Thoracic aorta (tissue), 2 donors: ENCODE data around the gene TSPAN31. TPM values are rescaled to one million over a fixed set of nuclear protein-coding genes. Genes with fewer than 3 reads are reported as not detected.

ENCODE experiments used
- ATAC-seq: fragments of 150-250 bp; one replicate; pipeline ENCODE4 v1.8.0; 2017; ENCODE audit warnings: low read depth; ENCODE audit not compliant: insufficient number of reproducible peaks, low FRiP score
- DNase-seq: peaks from one replicate; pipeline ENCODE4 v3.0.0-alpha.2; 2020; ENCODE audit warnings: low spot score
- H3K27ac ChIP-seq, 2 donors: fragments of 200-600 bp; sonication (generic); 1 replicate in 1 of 2; 2 replicates in 1 of 2; pipeline ENCODE4 v1.5.1; 2016; ENCODE audit warnings: mild to moderate bottlenecking in 2 of 2, moderate library complexity in 2 of 2
- H3K27me3 ChIP-seq: fragments of 200-600 bp; sonication (generic); replicated peaks from 2 replicates; pipeline ENCODE4 v1.6.0; 2016; ENCODE audit warnings: mild to moderate bottlenecking; ENCODE audit not compliant: insufficient read depth
- H3K36me3 ChIP-seq: fragments of 200-600 bp; sonication (generic); one replicate; pipeline ENCODE4 v1.5.1; 2016
- H3K4me1 ChIP-seq, 2 donors: fragments of 200-600 bp; sonication (generic); 1 replicate in 1 of 2; 2 replicates in 1 of 2; pipeline versions ENCODE4 v1.5.1 to v1.6.0; 2016; ENCODE audit warnings: low read depth in 2 of 2, mild to moderate bottlenecking in 1 of 2; ENCODE audit not compliant: control insufficient read depth in 1 of 2
- H3K4me3 ChIP-seq: fragments of 200-600 bp; sonication (generic); 2 replicates; pipeline ENCODE4 v1.5.1; 2016; ENCODE audit warnings: mild to moderate bottlenecking
- H3K9me3 ChIP-seq: fragments of 200-600 bp; sonication (generic); 2 replicates; pipeline ENCODE4 v1.5.1; 2016
- total RNA-seq, 2 donors: library from RNA; depleted of rRNA; stranded (reverse); fragments of >200 nt; gene quantifications; one replicate each; pipeline versions ENCODE4 v1.1.0 to v1.2.3, GENCODE V29; 2016
- TF ChIP-seq, protein P1 (sequence below): fragments of 200-600 bp; sonication (generic); IDR thresholded peaks from one replicate; pipeline ENCODE4 v1.5.1; 2019; ENCODE audit warnings: antibody characterized with exemption

Gene TSPAN31
- total RNA-seq, 2 donors from 2014 or later: 58.8 to 115 TPM

DNA sequence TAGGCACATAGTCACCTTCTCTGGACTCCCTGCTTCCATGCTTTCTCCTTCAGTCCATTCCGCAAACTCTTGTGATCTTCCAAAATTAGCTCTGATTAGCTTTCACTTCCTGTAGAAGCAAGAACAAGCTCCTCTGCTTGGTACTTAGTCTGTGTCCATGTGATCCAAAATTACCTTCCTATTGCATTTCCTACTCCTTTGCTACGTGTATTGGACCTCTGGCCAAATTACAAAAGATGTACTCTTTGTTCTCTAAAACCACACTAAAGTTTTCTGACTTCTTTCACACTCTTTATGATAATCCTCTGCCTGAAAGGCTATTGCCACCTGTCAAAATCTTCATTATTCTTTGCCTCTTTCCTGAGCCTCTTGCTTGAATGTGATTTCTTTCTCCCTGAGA lies 37.0 kb downstream of the TSPAN31 start:
- Histone ChIP-seq H3K9me3 (no peaks in the 10 kb centered on the region), H3K27me3 (no peaks in the 10 kb centered on the region), H3K4me3 (no peak overlapping the region), H3K36me3 (peaks cover 9% of the 10 kb centered on the region), H3K4me1 (peaks cover 12 to 17% of the 10 kb centered on the region in 2 donors), H3K27ac (peak overlapping the region in 1 of 2 donors; percentile 1)
- ATAC-seq (no peak), DNase-seq (no peak)
- TF ChIP-seq, protein P1, sequence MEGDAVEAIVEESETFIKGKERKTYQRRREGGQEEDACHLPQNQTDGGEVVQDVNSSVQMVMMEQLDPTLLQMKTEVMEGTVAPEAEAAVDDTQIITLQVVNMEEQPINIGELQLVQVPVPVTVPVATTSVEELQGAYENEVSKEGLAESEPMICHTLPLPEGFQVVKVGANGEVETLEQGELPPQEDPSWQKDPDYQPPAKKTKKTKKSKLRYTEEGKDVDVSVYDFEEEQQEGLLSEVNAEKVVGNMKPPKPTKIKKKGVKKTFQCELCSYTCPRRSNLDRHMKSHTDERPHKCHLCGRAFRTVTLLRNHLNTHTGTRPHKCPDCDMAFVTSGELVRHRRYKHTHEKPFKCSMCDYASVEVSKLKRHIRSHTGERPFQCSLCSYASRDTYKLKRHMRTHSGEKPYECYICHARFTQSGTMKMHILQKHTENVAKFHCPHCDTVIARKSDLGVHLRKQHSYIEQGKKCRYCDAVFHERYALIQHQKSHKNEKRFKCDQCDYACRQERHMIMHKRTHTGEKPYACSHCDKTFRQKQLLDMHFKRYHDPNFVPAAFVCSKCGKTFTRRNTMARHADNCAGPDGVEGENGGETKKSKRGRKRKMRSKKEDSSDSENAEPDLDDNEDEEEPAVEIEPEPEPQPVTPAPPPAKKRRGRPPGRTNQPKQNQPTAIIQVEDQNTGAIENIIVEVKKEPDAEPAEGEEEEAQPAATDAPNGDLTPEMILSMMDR: no peak

DNA sequence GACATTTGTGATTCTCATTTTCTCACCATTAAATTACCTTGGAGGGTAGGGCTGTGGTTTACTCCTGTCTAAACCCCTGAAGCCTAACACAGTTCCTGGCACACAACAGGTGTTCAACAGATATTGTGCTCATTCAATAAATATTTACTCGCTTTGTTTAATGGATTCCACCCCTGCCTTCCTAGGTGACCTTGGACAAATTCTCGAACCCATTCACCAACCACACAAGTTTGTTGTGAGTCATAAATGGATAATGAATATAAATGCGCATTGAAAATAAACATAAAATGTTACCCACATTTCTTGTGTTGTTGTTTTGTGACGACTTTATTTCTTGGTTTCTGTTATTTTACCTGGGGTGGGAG lies 37.4 kb downstream of the TSPAN31 start:
- ATAC-seq: no peak
- TF ChIP-seq, protein P1: no peak
- peak overlapping the region; percentile 98 for H3K4me3 ChIP-seq

DNA sequence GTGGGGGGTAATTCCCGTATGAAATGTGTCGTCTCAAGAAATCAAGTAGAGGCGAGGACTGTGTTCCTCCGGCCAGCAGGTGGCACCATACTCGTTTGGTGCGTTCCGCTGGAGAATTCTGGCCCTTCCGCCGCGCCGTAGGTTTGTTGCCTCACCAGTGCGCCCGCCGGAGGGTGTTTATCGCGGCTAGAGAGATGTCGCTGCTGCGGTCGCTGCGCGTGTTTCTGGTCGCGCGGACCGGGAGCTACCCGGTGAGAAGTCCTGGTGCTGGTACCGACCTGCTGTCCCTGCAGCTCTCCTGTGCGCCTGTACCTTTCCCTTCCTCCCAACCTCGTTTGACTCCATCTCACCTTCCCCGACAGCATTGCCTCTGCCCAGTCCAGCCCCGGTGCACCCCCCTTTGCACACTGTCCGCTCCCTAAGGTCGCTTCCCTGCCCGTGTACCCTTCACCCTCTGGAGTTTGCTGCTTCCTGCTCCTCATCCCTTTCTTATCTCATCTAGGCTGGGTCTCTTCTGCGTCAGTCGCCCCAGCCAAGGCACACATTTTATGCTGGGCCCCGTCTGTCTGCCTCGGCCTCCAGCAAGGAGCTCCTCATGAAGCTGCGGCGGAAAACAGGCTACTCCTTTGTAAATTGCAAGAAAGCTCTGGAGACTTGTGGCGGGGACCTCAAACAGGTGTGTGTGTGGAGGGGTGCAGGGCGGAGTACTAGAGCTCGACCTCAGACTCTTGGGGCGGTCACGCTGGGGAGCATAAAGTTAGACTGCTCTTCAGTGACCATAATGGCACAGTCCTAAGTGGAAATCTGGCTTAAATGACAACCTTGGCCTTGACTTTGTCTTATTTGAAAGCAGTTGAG lies 38.0 kb downstream of the TSPAN31 start, which contains the start of gene TSFM:
TSS of gene TSFM (plus strand) at position 180 of the 858 bp plus-strand sequence. CDS start at position 195, 15 bp downstream.
- Histone ChIP-seq H3K27me3 (no peaks in the 10 kb centered on the region), H3K9me3 (no peaks in the 10 kb centered on the region), H3K36me3 (peaks cover 16% of the 10 kb centered on the region), H3K4me1 (peaks cover 12 to 17% of the 10 kb centered on the region in 2 donors), H3K27ac (peak within 1 kb of the TSS; percentile 35 to 53), H3K4me3 (peak within 1 kb of the TSS; percentile 98)
- TF ChIP-seq, protein P1: peak; percentile 89
- DNase-seq (peak; percentile 88), ATAC-seq (peak; percentile 70)

More for the DNA sequence above, 37.4 kb downstream of the TSPAN31 start:
- no peak overlapping the region for H3K27ac ChIP-seq
- no peaks in the 10 kb centered on the region for H3K27me3 ChIP-seq
- H3K9me3 ChIP-seq: no peaks in the 10 kb centered on the region
- H3K36me3 ChIP-seq: peaks cover 10% of the 10 kb centered on the region
- H3K4me1 ChIP-seq: peaks cover 12 to 17% of the 10 kb centered on the region in 2 donors
- no peak for DNase-seq

DNA sequence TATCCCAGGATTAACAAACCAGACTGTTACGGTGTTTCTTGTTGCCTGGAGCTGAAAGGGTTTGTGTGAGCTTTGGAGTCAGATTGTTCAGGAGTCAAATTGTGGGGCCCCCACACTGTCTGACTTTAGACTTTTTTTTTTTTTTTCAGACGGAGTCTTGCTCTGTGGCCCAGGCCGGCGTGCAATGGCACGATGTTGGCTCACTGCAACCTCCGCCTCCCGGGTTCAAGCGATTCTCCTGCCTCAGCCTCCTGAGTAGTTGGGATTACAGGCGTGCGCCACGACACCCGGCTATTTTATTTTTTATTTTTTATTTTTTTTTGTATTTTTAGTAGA lies 38.6 kb downstream of the TSPAN31 start:
- Histone ChIP-seq H3K4me3 (peak overlapping the region; percentile 98), H3K36me3 (peaks cover 17% of the 10 kb centered on the region), H3K27ac (no peak overlapping the region), H3K27me3 (no peaks in the 10 kb centered on the region), H3K4me1 (peaks cover 12 to 17% of the 10 kb centered on the region in 2 donors), H3K9me3 (no peaks in the 10 kb centered on the region)
- no peak for ATAC-seq
- no peak for DNase-seq
- TF ChIP-seq, protein P1: no peak

DNA sequence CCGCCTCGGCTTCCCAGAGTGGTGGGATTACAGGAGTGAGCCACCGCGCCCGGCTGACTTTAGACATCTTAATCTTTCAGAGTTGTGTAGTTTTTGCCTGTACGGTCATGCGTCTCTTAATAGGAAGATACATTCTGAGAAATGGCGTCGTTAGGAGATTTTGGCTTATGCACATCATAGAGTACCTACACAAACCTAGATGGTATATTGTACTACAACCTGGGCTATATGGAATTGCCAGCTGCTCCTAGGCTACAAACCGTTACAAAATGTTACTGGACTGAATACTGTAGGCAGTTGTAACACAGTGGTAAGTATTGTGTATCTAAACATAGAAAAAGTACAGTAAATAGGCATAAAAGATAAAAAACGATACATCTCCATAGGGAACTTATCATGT lies 39.0 kb downstream of the TSPAN31 start:
- Histone ChIP-seq H3K36me3 (peaks cover 17% of the 10 kb centered on the region), H3K4me1 (peaks cover 12 to 17% of the 10 kb centered on the region in 2 donors), H3K27ac (no peak overlapping the region), H3K9me3 (no peaks in the 10 kb centered on the region), H3K27me3 (no peaks in the 10 kb centered on the region), H3K4me3 (no peak overlapping the region)
- TF ChIP-seq, protein P1: no peak
- no peak for DNase-seq
- ATAC-seq: no peak
